ENCODE results near the gene APBB2. TPM values are rescaled to one million over a fixed set of nuclear protein-coding genes. Genes with fewer than 3 reads are reported as not detected.

APBB2 gene
- total RNA-seq, 2 donors from 2014 or later, result 28.2 to 30.7 TPM

DNA sequence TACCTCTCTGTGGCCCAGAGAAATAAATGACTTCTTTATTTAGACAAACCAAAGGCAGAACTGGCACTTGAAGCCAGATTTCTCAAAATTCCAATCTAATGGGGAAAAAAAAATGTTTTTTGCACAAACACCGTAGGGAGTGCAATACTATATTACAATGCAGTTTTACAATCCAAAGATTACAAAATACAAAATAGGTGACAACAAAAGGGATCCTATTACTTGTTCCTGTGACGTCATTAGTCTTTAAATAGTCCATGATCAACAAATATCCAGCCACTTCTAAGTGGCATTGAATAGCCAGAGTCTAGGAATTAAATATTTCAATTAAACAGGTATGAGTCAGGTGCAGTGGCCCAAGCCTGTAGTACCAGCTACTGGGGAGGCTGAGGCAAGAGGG is 3.0 kb upstream of the APBB2 start:
- DNase-seq, result no peak
- ATAC-seq, result no peak
- intact Hi-C loops (cut with DNase I, micrococcal nuclease), result no loop called here

DNA sequence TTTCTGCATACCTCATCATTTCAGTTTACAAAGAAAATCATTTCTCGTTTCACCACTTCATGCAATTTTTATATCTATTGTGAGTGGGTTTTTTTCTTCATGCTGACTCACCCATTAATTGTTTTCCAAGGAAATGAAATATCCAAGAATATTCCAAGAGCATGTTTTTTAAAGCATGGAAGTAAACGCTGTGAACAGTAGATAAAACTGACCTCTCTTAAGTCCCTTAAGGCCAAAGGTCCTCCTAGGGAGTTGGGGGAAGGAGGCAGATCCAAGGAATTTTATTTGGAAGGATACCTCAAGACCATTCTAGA is 2.6 kb upstream of the APBB2 start:
- ATAC-seq (no peak), DNase-seq (no peak)
- intact Hi-C loops (cut with DNase I, micrococcal nuclease), result no loop called here

DNA sequence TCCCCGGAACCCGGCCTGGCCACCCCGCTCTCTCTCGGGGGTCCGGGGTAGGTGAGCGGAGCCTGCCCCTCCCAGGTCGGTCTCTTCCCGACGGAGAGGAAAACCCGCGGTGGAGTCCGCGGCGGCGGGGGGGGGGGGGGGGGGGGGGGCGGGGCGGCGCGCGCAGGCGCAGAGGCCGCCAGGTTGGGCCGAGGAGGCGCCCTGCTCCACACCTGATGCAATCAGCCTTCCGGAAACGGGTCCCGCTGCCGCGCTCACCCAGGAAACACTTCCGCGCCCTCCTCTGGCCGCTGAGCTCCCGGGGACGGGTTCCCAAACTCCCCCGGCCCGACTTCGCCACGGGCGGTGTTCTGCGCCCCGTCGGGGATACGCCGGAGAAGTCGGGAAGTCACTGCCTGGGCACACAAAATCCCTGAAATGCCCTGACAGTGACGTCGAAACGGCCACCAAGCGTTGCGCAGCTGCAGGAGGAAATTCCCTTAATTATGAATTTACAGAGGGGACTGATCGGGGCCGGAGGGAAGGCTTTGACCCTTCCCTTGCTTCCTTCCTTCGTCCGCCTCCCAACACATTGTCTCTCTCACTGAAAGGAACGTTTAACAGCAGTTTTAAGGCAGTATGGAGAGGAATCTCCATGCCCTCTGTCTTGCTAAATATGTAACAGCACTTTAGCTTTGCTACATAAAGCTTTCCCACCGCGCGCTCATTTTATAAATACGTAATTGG is 2.1 kb upstream of the APBB2 start:
- intact Hi-C loops (cut with DNase I, micrococcal nuclease), result no loop called here
- peak; percentile 79 to 83 for DNase-seq
- peak; percentile 62 for ATAC-seq

DNA sequence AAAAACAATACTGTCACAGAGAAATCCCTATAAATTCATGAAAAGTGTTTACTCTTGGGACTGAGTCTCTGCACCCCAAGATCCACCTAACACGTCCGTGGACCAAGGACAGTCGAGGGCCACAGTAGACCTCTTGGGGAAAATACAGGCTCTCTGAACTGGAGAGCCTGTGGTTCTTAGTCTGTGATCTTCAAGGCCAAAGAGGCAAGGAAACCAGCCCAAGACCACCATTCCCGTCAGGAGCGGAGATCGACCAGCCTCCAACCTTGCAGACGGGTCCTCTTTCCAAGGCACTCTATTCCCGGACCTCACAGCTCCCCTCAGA is 1.6 kb upstream of the APBB2 start:
- intact Hi-C loops (cut with DNase I, micrococcal nuclease), result loop anchor here in 1 of 2 donors (2.0 kb wide), 2 partner anchors 239 to 289 kb away; no protein-coding TSS in a partner anchor
- no peak for ATAC-seq

DNA sequence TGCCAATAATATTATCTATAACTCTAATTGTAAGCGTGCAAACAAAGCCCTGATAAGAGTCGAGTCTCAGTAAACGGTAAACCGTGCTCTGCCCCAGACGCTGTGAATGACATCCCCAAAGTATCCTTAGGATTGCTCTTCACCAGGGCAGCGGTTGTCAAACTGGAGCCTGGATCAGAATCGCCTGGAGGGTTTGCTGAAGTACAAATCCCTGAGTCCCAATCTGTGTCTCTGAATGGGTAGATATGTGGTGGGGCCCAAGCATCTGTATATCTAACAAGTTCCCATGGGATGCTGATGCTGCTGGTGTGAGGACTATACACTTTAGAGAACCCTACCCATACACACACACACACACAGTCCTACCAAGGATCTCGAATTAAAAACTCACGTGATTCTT is 813 bp upstream of the APBB2 start:
- ATAC-seq, result no peak
- DNase-seq, result no peak
- intact Hi-C loops (cut with DNase I, micrococcal nuclease), result loop anchor here in 1 of 2 donors (2.0 kb wide), 2 partner anchors 238 to 288 kb away; no protein-coding TSS in a partner anchor

More for the DNA sequence above, 1.6 kb upstream of the APBB2 start:
- DNase-seq, result no peak

DNA sequence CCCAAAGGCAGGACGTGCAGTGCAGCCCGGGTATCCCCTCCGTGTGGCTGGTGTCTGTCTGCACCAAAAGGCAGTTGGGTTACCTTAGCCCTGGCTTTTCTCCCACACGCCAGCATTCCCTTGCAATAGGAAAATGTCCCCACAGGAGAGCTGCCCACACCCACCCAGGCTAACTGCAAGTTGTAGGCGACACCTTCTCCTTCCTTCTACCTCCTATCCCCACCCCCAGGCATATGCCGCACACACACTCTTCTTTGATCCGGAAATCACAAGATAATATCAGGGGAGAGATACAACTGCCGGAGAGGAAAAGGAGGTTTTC is 444 bp upstream of the APBB2 start:
- DNase-seq (no peak), ATAC-seq (peak; percentile 15)
- intact Hi-C loops (cut with DNase I, micrococcal nuclease), result loop anchor here in 1 of 2 donors (2.0 kb wide), 2 partner anchors 238 to 288 kb away; no protein-coding TSS in a partner anchor

DNA sequence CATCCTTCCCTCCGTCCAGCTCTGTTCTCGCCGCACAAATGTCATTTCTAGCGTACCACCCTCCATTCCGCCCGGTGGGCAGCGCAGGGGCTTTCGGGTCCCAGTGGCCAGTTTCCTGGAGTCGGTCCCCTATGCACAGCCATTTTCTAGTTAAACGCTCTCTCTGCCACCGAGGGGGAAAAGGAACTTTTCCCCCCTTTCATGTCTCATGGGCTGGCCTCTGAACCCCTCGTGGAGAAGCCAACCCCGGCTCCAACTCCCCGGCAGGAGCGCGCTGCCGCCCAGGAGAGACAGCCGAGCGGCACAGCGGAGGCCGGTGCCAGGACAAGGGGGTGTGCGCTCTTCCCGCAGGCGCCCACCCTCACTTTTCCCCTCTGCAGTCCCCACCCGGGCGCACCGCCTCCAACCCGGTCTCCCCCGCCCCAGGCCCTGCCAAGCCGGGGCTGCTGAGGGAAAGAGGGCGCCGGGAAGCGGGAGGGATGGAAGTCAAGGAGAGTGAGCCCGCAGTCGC is 662 bp downstream of the APBB2 start:
- ATAC-seq (peak; percentile 12), DNase-seq (peak in 1 of 2 donors; percentile 45)
- intact Hi-C loops (cut with DNase I, micrococcal nuclease), result loop anchor here in 1 of 2 donors (2.0 kb wide), 2 partner anchors 237 to 287 kb away; no protein-coding TSS in a partner anchor

DNA sequence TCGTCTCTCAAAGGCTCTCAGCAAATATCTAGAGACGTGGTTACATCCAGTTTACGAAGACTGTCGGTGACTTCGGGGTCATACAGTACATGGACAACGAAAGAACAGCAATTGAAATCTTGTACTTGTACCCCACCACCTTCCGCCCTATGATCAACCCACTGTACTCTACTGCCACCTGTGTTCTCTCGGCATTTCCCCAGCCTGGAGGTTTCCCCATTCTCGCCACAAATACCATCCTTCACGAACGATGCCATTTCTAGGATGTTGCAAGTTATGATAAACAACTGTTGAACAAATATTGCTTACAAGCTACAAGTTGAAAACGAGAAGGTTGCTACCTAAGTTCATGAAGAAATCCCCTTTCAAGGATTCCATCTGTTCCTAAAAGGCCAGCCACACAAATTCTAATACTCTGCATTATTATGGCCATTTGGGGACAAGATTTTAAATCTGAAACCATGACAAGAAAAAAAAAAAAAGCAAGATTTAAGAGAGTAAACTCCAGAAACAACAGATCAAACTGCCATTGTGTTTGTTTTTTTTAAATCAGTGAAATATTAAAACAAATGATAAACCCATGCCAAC is 1.6 kb downstream of the APBB2 start:
- ATAC-seq (peak; percentile 23), DNase-seq (peak; percentile 46 to 65)
- intact Hi-C loops (cut with DNase I, micrococcal nuclease), result no loop called here

DNA sequence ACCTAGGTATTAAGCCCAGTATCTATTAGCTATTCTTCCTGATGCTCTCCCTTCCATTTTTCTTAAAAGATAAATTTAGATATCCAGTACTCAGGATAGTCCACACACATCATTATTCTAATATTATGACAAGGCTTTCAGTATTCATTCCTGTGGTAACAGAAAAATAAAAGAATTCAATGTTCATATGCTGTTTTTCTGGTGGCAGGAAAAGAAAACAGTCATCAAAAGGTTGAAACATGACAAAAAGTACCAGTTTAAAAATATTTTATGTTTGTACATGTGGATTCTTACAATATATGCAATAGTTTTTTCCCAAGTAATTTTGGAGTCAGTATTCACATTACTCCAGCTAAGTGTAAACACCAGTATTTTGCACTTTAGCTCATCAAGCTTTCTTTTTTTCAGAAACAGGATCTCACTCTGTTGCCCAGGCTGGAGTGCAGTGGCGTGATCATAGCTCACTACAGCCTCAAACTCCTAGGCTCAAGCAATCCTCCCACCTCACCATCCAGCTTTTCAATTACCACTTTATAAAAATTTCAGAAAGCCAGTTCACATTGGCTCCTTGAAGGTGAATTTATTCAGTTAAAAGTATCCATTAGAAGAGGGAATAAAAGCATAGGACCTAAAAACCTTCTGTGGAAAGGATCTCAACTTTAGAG is 2.3 kb downstream of the APBB2 start:
- intact Hi-C loops (cut with DNase I, micrococcal nuclease), result no loop called here
- DNase-seq (no peak), ATAC-seq (no peak)

DNA sequence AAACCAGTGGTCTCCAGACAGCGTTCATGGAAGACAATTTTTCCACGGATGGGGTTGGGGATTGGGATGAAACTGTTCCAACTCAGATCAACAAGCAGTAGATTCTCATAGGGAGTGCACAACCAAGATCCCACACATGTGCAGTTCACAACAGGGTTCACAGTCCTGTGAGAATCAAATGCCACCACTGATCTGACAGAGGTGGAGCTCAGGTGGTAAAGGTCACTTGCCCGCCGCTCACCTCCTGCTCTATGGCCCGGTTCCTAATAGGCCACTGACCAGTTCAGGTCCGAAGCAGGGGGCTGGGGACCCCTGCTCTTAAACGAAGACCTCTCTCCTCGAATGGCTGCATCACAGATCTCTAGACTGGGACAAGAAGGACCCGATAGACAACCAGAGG is 4.4 kb downstream of the APBB2 start:
- ATAC-seq, result peak; percentile 22
- intact Hi-C loops (cut with DNase I, micrococcal nuclease), result no loop called here
- peak in 1 of 2 donors; percentile 18 for DNase-seq

DNA sequence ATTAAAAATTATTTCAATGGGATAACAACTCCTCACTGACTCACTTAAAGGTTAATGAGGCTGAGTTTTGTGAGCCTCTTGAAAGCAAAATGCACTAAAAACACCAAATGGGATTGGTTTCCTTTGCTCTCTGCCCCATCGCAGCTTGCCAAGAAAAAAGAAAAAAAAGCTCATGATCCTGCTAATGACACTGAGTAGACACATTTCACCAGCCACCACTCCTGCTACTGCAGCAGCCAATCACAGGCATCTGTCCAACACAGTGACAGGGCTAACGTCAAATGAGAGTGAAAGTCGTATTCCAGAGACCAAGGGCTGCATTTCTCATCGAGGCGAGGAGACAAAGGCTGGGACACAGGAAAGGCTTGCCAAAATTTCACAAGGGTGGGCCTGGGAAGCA is 5.2 kb downstream of the APBB2 start:
- intact Hi-C loops (cut with DNase I, micrococcal nuclease), result no loop called here
- DNase-seq (peak; percentile 50 to 79), ATAC-seq (peak; percentile 79)

DNA sequence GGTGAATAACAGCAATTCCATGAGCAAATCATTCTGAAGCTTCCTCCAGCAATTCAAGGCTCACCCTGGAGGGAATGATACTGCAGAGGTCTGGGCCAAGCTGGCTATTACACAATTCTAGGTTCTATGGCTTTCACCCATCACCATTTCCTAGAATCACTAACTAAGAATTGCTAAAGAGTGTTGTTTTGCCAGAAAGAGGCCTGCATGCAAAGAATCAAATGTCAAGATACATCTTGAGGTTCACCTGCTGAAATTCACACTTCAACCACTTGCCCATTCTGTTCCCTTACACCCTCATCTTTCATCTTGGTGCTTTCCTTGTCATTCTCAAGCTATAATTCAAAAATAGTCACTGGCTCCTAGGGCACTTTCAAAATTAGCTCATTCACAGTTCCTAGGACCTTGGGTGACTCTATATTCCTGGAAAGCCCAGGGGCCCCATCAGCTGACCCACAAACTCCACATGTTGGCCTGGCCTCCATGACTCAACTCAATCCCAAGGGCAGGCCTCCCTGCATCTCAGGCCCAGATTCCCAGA is 7.0 kb downstream of the APBB2 start:
- ATAC-seq (no peak), DNase-seq (no peak)
- intact Hi-C loops (cut with DNase I, micrococcal nuclease), result no loop called here

DNA sequence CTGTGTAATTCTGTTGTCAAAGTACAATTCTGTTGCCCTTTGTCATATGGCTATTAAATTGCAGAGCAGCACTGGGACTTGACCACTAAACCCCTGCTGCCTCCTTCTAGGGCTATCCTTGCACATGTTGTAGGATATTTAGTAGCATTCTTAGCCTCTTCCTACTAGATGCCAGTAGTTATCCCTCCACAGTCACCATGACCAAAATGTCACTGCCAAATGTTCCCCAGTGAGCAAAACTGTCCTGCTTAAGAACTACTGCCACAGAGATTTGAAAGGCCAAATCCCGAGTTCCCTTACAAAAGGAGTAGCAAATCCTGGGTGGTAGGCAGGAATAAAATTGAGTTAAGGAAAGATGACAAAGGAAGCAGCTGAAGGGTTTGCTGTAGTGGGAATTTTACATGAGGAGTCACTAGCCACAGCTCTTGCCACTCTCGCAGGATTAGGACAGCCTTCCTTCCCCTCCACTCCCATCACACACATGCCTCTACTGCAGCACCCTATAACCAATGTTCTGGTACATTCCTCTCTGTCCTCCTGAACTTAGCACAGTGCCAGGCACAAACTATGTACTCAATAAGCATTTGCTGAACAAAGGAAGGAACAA is 8.4 kb downstream of the APBB2 start:
- intact Hi-C loops (cut with DNase I, micrococcal nuclease), result no loop called here
- ATAC-seq, result no peak

DNA sequence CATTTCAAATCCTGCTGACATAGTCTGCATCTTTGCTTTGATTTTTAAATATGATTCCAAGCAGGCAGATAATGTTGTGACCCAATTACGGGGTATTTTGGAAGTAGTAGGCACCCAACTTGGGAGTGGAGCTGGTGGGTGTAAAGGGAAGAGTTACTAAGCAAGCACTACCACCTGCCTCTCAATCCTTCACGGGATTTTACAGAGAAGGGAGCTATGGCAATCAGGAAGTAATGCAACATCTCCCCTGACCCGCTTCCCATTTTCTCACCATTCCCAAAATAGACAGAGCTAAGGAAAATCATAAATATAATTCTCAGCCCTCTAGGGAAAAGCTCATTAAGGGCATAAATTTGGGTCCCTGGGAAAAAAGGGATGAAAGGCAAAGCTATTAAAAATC is 9.2 kb downstream of the APBB2 start:
- intact Hi-C loops (cut with DNase I, micrococcal nuclease), result no loop called here
- DNase-seq (no peak), ATAC-seq (no peak)

More for the DNA sequence above, 8.4 kb downstream of the APBB2 start:
- no peak for DNase-seq

DNA sequence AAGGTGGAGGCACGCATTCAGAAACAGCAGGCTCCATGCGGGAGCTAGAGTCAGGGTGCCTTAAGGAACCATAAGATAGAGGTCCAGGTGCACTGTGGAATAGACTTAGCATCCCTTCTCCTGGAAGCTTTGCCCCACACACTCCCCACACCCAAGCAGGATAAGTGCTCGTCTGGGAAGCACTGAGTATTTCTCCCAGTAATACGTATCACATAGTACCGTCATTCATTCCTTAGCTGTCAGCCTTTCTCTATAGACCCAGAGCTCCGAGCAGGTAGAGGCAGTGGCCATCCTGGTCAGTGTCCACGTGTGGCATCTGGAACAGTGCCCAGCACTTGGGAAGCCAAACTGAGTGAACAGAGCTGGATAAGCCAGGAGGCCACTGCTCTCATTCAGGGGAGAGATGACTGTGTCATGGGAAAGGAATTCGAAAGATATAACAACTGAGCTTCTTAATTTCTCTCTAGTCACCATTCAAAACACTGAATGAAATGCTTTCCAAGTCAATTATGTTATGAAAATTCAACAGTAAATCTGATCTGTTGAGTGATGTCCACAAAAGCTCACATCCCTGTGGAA is 9.9 kb downstream of the APBB2 start:
- no peak for DNase-seq
- ATAC-seq, result no peak
- intact Hi-C loops (cut with DNase I, micrococcal nuclease), result no loop called here

DNA sequence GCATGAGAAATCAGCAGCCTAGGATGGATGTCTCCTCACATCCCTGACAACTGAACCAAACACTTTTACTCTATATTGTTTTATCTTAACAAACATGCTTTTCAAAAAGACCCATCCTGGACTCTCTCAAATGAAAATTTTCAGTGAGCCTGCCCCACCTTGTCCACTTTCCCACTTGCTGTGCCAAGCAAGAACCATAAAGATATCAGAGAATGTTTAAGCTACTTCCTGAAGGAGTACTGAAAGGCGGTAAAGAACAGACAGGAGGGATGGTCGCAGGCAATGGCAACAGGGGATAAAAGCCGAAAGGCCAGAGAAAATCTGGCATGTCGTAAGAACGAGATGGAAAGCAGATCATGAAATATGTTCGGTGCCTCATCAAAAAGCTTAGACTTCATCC is 10.5 kb downstream of the APBB2 start:
- ATAC-seq (peak; percentile 82), DNase-seq (no peak)
- intact Hi-C loops (cut with DNase I, micrococcal nuclease), result no loop called here

DNA sequence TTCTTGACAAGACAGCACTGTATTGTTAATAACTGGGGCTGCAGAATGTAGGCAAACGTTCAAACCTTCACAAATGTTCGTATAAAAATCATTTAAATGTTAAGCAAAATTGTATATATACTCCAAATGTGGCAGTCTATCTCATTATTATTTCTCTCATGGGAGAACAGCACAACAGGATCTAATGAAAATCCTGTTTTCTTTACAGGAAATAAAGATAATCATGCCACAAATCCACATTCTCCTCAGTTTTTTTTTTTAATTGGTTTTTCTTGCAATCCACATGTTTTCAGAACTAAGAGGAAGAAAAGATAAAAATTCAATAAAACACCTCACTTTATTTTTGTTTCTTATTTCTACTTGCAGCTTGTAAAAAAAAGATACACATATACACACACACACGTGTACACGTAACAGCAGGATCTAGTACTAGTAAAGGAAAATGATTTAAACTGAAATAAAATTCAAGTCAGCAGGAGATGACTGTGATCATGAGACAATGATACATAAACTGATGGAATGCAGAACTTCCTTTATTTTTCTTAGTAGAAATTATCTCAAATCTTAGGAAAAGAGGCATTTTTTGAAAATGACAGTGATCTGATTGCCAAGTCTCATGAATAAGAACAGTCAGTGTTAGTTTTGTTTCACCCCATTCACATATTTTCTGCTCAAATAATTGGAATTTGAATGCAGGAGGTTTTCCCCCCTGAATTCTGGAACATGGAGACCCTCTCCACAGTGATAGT is 11.3 kb downstream of the APBB2 start:
- ATAC-seq (no peak), DNase-seq (no peak)
- intact Hi-C loops (cut with DNase I, micrococcal nuclease), result no loop called here

DNA sequence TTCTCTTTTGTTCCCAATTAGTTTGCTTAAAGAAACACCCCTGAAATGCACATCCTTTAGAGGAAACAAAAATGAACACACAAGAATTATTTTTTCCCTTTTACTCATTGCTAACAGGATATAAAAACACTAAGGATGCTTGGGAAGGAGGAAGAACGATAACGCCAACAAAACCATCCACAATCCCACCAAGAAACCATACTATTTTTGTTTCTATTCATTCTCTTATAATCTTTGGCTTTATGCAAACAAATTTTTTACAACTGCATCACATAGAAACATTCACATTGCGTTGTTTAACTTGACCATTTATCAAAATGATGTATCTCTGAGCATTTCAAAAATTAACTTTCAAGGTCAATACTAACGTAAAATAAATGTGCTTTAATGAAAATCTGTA is 12.0 kb downstream of the APBB2 start:
- intact Hi-C loops (cut with DNase I, micrococcal nuclease), result no loop called here
- DNase-seq, result no peak
- no peak for ATAC-seq

All from left colon (tissue), 2 donors.